ENCODE data around the gene PRR13.

DNA sequence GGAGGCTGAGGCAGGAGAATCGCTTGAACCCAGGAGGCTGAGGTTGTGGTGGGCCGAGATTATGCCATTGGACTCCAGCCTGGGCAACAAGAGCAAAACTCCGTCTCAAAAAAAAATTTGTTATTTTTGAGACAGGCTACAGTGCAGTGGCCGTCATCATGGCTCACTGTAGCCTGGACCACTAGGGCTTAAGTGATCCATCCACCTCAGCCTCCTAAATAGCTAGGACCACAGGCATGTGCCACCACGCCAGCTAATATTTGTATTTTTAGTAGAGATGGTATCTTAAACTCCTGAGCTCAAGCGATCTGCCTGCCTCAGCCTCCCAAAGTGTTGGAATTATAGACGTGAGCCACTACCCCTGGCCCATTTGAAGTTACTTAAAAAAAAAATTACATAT lies 9.4 kb downstream of the PRR13 start:
- TF ChIP-seq, protein P1, sequence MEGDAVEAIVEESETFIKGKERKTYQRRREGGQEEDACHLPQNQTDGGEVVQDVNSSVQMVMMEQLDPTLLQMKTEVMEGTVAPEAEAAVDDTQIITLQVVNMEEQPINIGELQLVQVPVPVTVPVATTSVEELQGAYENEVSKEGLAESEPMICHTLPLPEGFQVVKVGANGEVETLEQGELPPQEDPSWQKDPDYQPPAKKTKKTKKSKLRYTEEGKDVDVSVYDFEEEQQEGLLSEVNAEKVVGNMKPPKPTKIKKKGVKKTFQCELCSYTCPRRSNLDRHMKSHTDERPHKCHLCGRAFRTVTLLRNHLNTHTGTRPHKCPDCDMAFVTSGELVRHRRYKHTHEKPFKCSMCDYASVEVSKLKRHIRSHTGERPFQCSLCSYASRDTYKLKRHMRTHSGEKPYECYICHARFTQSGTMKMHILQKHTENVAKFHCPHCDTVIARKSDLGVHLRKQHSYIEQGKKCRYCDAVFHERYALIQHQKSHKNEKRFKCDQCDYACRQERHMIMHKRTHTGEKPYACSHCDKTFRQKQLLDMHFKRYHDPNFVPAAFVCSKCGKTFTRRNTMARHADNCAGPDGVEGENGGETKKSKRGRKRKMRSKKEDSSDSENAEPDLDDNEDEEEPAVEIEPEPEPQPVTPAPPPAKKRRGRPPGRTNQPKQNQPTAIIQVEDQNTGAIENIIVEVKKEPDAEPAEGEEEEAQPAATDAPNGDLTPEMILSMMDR (IDR thresholded peaks at IDR 0.05; ENCODE audit: insufficient read depth, low read depth, low read length), result no peak
- TF ChIP-seq EZH2 (IDR thresholded peaks at IDR 0.05; ENCODE audit: insufficient read depth, low read length), result no peak

Measured in astrocyte (in vitro differentiated cells and primary cell).